ENCODE measurements around the gene REXO2. TPM values are rescaled to one million over a fixed set of nuclear protein-coding genes. Genes with fewer than 3 reads are reported as not detected.

The REXO2 gene
- total and polyA plus RNA-seq, 2 of the 13 experiments (the other 11 are each of a cell fraction or from before 2014, with no cell fraction given): 95.6 to 104 TPM

GRCh38 chr11:114400216-114400914 is 38.9 kb upstream of the REXO2 start, which contains the start of the genes C11orf71 and RBM7 (continued):
- peak; percentile 86 for TF ChIP-seq ZHX2 (IDR thresholded peaks at IDR 0.05; ENCODE audit: low read depth)
- TF ChIP-seq ZHX2 (CRISPR knock-in tag; IDR thresholded peaks at IDR 0.05; ENCODE audit: borderline replicate concordance): no peak; the same call in 1 of the 2 replicates
- TF ChIP-seq NFYC (CRISPR knock-in tag; IDR thresholded peaks at IDR 0.05): no peak
- no peak for TF ChIP-seq NFKBIZ (CRISPR knock-in tag; IDR thresholded peaks at IDR 0.05)
- TF ChIP-seq ZNF143 (CRISPR knock-in tag; IDR thresholded peaks at IDR 0.05): 0 out of 2 replicates have a peak, but pooled peaks have one; percentile 14
- TF ChIP-seq ARNT (IDR thresholded peaks at IDR 0.05): no peak
- no peak for TF ChIP-seq ZNF740 (CRISPR knock-in tag; IDR thresholded peaks at IDR 0.05)
- no peak; the same call in 1 of the 2 replicates for TF ChIP-seq LBX2 (CRISPR knock-in tag; IDR thresholded peaks at IDR 0.05; ENCODE audit: borderline replicate concordance)
- peak; percentile 90; the same call in 1 of the 2 replicates for TF ChIP-seq ZNF333 (CRISPR knock-in tag; IDR thresholded peaks at IDR 0.05; ENCODE audit: borderline replicate concordance)
- TF ChIP-seq ATF7-NPFF (CRISPR knock-in tag; IDR thresholded peaks at IDR 0.05; ENCODE audit: low read depth): peak; percentile 74
- 0 out of 2 replicates have a peak, but pooled peaks have one; percentile 38 for TF ChIP-seq GZF1 (CRISPR knock-in tag; IDR thresholded peaks at IDR 0.05)
- peak; percentile 99 for TF ChIP-seq PATZ1 (CRISPR knock-in tag; IDR thresholded peaks at IDR 0.05)
- no peak for TF ChIP-seq NR2F2 (IDR thresholded peaks at IDR 0.05; ENCODE audit: borderline replicate concordance, low read depth)
- no peak for TF ChIP-seq SOX5 (CRISPR knock-in tag; IDR thresholded peaks at IDR 0.05; ENCODE audit: borderline replicate concordance)
- TF ChIP-seq ZNF83 (CRISPR knock-in tag; IDR thresholded peaks at IDR 0.05; ENCODE audit: borderline replicate concordance): peak; percentile 17; the same call in 1 of the 2 replicates
- TF ChIP-seq STAT6 (CRISPR knock-in tag; IDR thresholded peaks at IDR 0.05; ENCODE audit: borderline replicate concordance): peak; percentile 71; the same call in 1 of the 2 replicates
- no peak for TF ChIP-seq KDM1A (CRISPR knock-in tag; IDR thresholded peaks at IDR 0.05)
- TF ChIP-seq ZBTB1 (CRISPR knock-in tag; IDR thresholded peaks at IDR 0.05; ENCODE audit: borderline replicate concordance): no peak

Data from HepG2 (cell line).